Endothelial cell (in vitro differentiated cells): Measurements from ENCODE around the gene BRMS1. TPM values are rescaled to one million over a fixed set of nuclear protein-coding genes. Genes with fewer than 3 reads are reported as not detected.

Source experiments
- DNase-seq: peaks from one replicate; pipeline ENCODE4 v3.0.0; 2021; ENCODE audit warnings: low spot score
- H3K27ac Mint-ChIP-seq: one replicate; pipeline ENCODE4 v1.8.0; 2021; ENCODE audit warnings: mixed read lengths, inconsistent platforms; ENCODE audit not compliant: unreplicated experiment
- H3K27me3 Mint-ChIP-seq: one replicate; pipeline ENCODE4 v1.8.0; 2021; ENCODE audit warnings: mild to moderate bottlenecking, moderate library complexity, mixed read lengths, inconsistent platforms; ENCODE audit not compliant: unreplicated experiment
- H3K36me3 Mint-ChIP-seq: one replicate; pipeline ENCODE4 v1.8.0; 2021; ENCODE audit warnings: mild to moderate bottlenecking, low read depth, mixed read lengths, inconsistent platforms; ENCODE audit not compliant: unreplicated experiment
- H3K4me1 Mint-ChIP-seq: one replicate; pipeline ENCODE4 v1.8.0; 2021; ENCODE audit warnings: mild to moderate bottlenecking, mixed read lengths, inconsistent platforms; ENCODE audit not compliant: unreplicated experiment
- H3K4me3 Mint-ChIP-seq: one replicate; pipeline ENCODE4 v1.8.0; 2021; ENCODE audit warnings: mild to moderate bottlenecking, mixed read lengths, inconsistent platforms; ENCODE audit not compliant: unreplicated experiment
- H3K9me3 Mint-ChIP-seq: one replicate; pipeline ENCODE4 v1.8.0; 2021; ENCODE audit warnings: mixed read lengths, inconsistent platforms; ENCODE audit not compliant: unreplicated experiment
- total RNA-seq: library from RNA; stranded (reverse); fragmentation: NEBNext Ultra II Directional; extraction: Animal tissue kit (Norgen Biotek cat#: 25700); gene quantifications from one replicate; pipeline ENCODE4 v1.2.1, GENCODE V29; 2021; ENCODE audit not compliant: unreplicated experiment
- TF ChIP-seq, protein P1 (sequence below): fragments of 200-600 bp; sonication (generic); IDR thresholded peaks from one replicate; pipeline ENCODE4 v1.5.0; 2021; ENCODE audit warnings: antibody characterized with exemption; ENCODE audit not compliant: unreplicated experiment

BRMS1 gene
- total RNA-seq, 1 donor from 2014 or later = 38.4 TPM

DNA sequence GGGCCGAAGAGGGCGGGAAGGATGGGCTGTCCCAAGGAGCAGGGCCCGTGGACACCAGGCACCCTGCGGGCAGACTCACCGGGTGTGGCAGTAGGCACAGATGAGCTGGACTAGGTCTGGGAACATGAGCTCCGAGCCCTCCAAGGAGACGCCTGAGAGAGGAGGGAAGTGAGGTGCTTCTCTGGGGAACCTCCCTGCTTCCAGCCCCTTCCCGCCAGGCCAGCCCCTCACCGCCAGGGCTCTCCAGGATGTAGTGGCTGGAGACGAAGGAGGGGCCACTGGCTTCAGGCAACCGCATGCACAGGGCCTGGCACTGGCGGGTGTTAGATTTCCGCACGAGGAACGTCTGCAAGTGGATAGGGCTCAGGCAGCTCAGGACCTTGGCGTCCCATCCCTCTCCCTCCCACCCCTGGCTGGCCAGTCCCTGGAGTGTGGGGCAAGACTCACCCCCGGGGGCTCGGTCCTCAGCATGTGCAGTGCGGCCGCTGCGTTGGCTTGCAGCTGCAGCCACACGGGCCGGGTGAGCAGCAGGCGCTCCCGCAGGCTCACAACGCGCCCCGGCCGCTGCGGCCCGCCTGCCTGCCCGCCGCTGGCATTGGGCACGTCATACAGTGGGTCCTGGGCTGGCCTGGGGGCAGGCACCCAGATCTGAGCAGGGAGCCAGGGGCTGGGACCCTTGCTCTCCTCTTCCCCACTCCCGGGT, 9.2 kb downstream of the BRMS1 start:
- DNase-seq = peak; percentile 50
- Mint-ChIP-seq H3K27ac (no peak overlapping the region), H3K9me3 (no peaks in the 10 kb centered on the region), H3K4me3 (peak overlapping the region; percentile 87), H3K27me3 (peaks cover 11% of the 10 kb centered on the region), H3K4me1 (peaks cover 7% of the 10 kb centered on the region), H3K36me3 (peaks cover 4% of the 10 kb centered on the region)
- TF ChIP-seq, protein P1, sequence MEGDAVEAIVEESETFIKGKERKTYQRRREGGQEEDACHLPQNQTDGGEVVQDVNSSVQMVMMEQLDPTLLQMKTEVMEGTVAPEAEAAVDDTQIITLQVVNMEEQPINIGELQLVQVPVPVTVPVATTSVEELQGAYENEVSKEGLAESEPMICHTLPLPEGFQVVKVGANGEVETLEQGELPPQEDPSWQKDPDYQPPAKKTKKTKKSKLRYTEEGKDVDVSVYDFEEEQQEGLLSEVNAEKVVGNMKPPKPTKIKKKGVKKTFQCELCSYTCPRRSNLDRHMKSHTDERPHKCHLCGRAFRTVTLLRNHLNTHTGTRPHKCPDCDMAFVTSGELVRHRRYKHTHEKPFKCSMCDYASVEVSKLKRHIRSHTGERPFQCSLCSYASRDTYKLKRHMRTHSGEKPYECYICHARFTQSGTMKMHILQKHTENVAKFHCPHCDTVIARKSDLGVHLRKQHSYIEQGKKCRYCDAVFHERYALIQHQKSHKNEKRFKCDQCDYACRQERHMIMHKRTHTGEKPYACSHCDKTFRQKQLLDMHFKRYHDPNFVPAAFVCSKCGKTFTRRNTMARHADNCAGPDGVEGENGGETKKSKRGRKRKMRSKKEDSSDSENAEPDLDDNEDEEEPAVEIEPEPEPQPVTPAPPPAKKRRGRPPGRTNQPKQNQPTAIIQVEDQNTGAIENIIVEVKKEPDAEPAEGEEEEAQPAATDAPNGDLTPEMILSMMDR = no peak

DNA sequence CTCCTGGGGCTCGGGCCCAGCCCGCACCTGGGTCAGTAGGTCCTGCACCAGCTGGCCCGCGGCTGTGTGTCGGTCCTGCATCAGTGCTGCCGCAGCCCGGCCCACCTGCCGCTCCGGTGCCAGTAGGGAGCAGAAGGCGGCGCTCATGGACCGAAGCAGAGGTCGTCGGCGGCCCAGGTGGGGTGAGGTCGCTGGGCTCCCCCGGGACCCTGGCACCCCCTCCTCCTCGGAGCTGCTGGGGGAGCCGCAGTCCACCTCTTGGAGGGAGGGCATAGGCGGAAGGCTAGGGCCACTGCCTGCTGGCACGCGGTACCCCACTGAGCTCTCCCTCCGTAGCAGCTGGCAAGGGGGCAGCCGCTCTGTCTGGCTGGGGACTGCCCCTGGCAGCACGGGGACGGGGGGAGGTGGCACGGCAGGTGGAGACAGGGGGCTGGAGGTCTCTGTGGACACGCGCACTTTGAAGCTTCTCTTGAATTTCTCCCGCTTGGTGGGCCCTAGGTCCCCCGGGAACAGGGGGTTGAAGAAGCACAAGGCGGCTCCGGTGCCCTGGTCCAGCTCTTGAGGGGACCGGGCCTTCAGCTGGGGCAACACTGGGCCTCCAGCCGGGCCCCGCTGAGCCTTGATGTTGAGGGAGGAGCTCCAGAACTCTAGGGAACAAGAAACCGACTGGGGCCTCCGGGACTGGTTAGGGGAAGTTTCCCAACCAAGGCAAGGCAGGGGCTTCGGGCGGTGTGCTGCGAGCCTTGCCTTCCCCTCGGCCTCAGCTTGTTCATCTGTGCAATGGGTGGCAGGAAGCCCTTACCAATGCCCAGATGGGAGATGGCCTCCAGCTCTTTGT, 10.1 kb downstream of the BRMS1 start:
- Mint-ChIP-seq H3K27ac (no peak overlapping the region), H3K4me1 (peaks cover 7% of the 10 kb centered on the region), H3K36me3 (peaks cover 4% of the 10 kb centered on the region), H3K4me3 (no peak overlapping the region), H3K9me3 (no peaks in the 10 kb centered on the region), H3K27me3 (peaks cover 14% of the 10 kb centered on the region)
- TF ChIP-seq, protein P1 = no peak
- DNase-seq = no peak

GRCh38 chr11:66333896-66334604, 10.9 kb downstream of the BRMS1 start:
- no peak overlapping the region for H3K27ac Mint-ChIP-seq
- H3K9me3 Mint-ChIP-seq = no peaks in the 10 kb centered on the region
- H3K36me3 Mint-ChIP-seq = peaks cover 3% of the 10 kb centered on the region
- no peak overlapping the region for H3K4me3 Mint-ChIP-seq
- TF ChIP-seq, protein P1 = no peak
- H3K4me1 Mint-ChIP-seq = peaks cover 7% of the 10 kb centered on the region
- DNase-seq = no peak
- peaks cover 13% of the 10 kb centered on the region for H3K27me3 Mint-ChIP-seq

DNA sequence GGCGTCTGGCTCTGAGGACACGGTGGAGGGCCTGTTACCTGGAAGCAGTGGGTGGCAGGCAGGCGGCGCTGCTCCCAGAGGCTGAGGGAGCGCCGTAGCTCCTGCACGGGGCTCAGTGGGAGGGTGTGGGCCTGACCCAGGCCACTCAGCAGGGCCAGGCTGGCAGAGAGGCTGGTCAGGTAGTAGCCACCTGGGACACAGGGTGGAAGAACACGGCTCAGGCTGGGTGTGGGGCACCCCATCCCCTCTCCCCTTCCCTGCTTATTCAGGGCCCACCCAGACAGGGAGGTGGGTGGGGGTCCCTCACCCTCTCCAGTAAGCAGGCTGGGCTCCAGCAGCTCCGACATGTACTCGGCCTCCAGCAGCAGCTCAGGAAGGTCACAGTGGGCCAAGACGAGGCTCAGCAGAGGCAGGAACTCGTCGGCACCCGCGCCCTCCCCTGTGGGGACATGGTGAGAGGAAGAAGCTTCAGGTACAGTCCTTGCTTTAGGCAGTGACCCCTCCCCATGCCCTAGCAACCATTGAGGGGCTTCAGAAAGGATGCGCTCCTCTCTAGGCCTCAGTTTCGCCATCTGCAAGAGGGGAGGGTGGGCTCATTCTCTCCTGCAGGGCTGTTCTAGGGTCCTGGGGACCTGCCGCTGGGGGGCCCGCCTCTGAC, 11.6 kb downstream of the BRMS1 start:
- DNase-seq = no peak
- peaks cover 12% of the 10 kb centered on the region for H3K4me1 Mint-ChIP-seq
- H3K4me3 Mint-ChIP-seq = no peak overlapping the region

More for the DNA sequence above, 11.6 kb downstream of the BRMS1 start:
- Mint-ChIP-seq H3K9me3 (no peaks in the 10 kb centered on the region), H3K27ac (no peak overlapping the region), H3K36me3 (peaks cover 2% of the 10 kb centered on the region), H3K27me3 (peaks cover 14% of the 10 kb centered on the region)
- TF ChIP-seq, protein P1 = no peak
